SKM-1 treated with dmso at 0.1 percent for 144 hours (cell line): ENCODE data around the gene MAGEA6.
"Not testable (repeated sequence)": the region's sequence is repeated elsewhere in the genome, so short reads cannot be mapped to it uniquely, and the experiment has no call there.

Source experiments
- DNase-seq: peaks from one replicate; lab custom pipeline; 2025; ENCODE audit not compliant: unreplicated experiment; lab: John Stamatoyannopoulos, UW

MAGEA6 gene, protein sequence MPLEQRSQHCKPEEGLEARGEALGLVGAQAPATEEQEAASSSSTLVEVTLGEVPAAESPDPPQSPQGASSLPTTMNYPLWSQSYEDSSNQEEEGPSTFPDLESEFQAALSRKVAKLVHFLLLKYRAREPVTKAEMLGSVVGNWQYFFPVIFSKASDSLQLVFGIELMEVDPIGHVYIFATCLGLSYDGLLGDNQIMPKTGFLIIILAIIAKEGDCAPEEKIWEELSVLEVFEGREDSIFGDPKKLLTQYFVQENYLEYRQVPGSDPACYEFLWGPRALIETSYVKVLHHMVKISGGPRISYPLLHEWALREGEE

GRCh38 chrX:152769549-152770289, at the start of gene MAGEA6:
Gene MAGEA6, minus strand, starts transcription at chrX:152769689. Its CDS starts 2,039 bp downstream, at chrX:152767650.
- not testable (repeated sequence) for DNase-seq

GRCh38 chrX:152819266-152819665, 49.8 kb upstream of the MAGEA6 start:
- no peak for DNase-seq

GRCh38 chrX:152818356-152818755, 48.9 kb upstream of the MAGEA6 start:
- no peak for DNase-seq

DNA sequence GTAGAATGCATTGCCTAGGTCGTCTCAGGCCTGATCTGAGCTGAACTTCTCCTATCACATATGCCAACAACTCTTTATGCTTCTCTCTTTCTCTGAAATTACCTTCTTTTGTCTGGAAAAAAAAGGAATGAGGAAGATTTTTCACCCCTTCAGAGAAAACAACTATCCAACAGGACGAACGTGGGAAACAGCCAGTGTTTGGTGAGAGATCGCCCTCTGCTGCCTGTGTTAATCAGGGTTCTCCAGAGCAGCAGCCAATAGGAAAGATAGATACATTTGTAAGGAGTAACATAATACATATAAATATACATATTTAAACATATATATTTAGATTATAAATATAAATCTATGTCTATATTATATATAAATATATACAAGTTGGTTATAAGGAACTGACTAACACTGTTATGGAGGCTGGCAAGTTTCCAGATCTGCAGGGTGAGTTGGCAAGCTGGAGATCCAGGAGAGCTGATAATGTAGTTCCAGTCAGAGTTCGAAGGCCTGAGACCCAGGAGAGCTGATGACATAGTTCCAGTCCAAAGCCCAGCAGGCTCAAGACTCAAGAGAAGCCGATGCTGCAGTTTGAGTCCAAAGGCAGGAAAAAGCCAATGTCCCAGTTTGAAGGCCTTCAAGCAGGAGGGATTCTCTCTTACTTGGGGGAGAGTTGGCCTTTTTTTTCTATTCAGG, 47.7 kb upstream of the MAGEA6 start:
- DNase-seq: peak; percentile 1

- no peak for DNase-seq
These were observed 44.6 kb upstream of the MAGEA6 start for GRCh38 chrX:152814048-152814447.

- no peak for DNase-seq
These were observed 43.7 kb upstream of the MAGEA6 start for GRCh38 chrX:152813206-152813605.

- DNase-seq: no peak
These were observed 40.9 kb upstream of the MAGEA6 start for GRCh38 chrX:152810403-152810802.

DNA sequence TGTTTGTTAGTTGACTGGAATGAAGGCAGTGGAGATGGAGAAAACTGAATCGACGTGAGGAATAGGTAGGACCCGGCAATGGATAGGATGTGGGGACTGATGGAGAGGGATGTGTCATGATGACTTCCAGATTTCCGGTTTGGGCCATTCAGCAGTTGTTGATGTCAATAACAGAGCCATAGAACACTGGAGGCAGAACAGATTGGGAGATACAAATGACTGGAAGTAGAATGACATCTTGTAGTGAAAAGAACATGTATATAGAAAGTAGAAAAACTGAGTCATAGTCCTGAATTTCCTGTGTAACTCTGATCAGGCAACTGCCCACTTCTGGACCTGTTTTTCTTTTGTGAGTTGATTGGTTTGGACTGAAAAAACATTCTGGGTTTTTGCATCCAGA, 36.5 kb upstream of the MAGEA6 start:
- no peak for DNase-seq

GRCh38 chrX:152798945-152799344, 29.5 kb upstream of the MAGEA6 start:
- no peak for DNase-seq

DNA sequence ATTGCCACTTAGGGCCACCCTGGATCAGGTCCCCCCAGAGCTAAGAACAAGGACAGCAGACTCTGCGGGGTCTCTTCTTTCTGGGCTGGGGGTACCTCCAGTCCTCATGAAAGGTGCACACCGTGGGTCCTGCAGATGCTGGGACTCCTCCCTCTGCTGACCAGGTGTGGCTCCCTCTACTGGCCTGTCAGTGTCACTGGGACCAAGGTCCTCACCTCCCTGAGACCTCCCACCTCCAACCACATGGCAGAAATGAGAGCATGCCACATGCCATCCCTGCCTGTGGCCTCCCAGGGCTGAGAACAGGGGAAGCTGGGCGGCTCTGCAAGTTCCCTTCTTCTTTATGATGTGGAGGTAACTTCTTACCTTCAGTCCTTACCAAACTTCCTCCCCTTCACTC, 17.6 kb upstream of the MAGEA6 start:
- DNase-seq: not testable (repeated sequence)

DNA sequence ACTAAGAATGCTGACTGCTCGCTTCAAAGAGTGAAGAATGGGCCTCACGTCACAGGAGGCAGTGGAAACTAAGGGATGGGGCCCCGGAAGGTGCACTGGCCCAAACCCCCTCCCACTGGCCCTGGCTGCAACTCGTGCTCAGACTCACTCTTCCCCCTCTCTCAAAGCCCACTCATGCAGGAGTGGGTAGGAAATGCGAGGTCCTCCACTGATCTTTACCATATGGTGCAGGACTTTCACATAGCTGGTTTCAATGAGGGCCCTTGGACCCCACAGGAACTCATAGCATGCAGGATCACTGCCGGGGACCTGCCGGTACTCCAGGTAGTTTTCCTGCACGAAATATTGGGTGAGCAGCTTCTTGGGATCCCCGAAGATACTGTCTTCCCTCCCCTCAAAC, 2.9 kb downstream of the MAGEA6 start:
- not testable (repeated sequence) for DNase-seq

GRCh38 chrX:152761582-152761981, 7.9 kb downstream of the MAGEA6 start:
- DNase-seq: not testable (repeated sequence)

GRCh38 chrX:152759544-152759943, 9.9 kb downstream of the MAGEA6 start:
- not testable (repeated sequence) for DNase-seq

- DNase-seq: not testable (repeated sequence)
These were observed 10.6 kb downstream of the MAGEA6 start, which contains the start of gene CSAG3 for GRCh38 chrX:152758918-152759317. Gene CSAG3, plus strand, starts transcription at chrX:152759218.

GRCh38 chrX:152754871-152755270, 14.6 kb downstream of the MAGEA6 start:
- DNase-seq: not testable (repeated sequence)

GRCh38 chrX:152753686-152754650, 15.5 kb downstream of the MAGEA6 start, which contains the start of gene MAGEA2:
Gene MAGEA2, minus strand, starts transcription at chrX:152753842. Its CDS starts 2,479 bp downstream, at chrX:152751363.
- not testable (repeated sequence) for DNase-seq

DNA sequence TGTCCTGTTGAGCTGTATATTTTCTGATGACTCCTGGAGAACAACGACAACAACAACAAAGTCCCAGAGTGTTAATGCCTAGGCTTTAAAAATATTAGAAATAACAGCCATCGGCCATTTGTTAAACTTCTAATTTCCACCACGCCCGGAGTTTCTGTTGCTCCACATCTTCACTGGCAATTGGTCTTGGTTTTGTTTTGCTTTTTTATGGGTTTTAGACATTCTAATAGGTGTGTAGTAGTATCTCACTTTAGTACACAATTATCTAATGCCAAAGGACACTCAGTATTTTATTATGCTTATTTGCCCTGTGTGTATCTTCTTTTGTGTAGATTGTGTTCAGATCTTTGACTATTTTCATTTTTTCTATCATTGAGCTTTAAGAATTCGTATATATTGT, 30.9 kb downstream of the MAGEA6 start:
- DNase-seq: no peak

DNA sequence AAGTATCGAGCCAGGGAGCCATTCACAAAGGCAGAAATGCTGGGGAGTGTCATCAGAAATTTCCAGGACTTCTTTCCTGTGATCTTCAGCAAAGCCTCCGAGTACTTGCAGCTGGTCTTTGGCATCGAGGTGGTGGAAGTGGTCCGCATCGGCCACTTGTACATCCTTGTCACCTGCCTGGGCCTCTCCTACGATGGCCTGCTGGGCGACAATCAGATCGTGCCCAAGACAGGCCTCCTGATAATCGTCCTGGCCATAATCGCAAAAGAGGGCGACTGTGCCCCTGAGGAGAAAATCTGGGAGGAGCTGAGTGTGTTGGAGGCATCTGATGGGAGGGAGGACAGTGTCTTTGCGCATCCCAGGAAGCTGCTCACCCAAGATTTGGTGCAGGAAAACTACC, 33.0 kb downstream of the MAGEA6 start:
- DNase-seq: not testable (repeated sequence)

DNA sequence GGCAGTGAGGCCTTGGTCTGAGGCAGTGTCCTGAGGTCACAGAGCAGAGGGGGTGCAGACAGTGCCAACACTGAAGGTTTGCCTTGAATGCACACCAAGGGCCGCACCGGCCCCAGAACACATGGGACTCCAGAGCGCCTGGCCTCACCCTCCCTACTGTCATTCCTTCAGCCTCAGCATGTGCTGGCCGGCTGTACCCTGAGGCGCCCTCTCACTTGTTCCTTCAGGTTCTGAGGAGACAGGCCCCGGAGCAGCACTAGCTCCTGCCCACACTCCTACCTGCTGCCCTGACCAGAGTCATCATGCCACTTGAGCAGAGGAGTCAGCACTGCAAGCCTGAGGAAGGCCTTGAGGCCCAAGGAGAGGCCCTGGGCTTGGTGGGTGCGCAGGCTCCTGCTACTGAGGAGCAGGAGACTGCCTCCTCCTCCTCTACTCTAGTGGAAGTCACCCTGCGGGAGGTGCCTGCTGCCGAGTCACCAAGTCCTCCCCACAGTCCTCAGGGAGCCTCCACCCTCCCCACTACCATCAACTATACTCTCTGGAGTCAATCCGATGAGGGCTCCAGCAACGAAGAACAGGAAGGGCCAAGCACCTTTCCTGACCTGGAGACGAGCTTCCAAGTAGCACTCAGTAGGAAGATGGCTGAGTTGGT, 33.5 kb downstream of the MAGEA6 start:
- DNase-seq: no peak

DNA sequence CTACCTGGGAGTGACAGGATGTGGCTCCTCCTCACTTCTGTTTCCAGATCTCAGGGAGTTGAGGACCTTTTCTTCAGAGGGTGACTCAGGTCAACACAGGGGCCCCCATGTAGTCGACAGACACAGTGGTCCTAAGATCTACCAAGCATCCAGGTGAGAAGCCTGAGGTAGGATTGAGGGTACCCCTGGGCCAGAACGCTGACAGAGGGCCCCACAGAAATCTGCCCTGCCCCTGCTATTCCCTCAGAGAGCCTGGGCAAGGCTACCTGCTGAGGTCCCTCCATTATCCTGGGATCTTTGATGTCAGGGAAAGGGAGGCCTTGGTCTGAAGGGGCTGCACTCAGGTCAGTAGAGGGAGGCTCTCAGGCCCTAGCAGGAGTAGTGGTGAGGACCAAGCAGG, 34.4 kb downstream of the MAGEA6 start:
- no peak for DNase-seq
